ENCODE data around the gene SNAP29.
"Not testable (repeated sequence)": the region's sequence is repeated elsewhere in the genome, so short reads cannot be mapped to it uniquely, and the experiment has no call there.

Gene SNAP29

GRCh38 chr22:20866736-20867135 is 7.9 kb downstream of the SNAP29 start:
- DNase-seq (ENCODE audit: low read depth in 2 of 2): no peak

- DNase-seq (ENCODE audit: low read depth in 2 of 2): no peak
These were observed 8.6 kb downstream of the SNAP29 start for GRCh38 chr22:20867179-20868024.

- DNase-seq (ENCODE audit: low read depth in 2 of 2): no peak
These were observed 9.5 kb downstream of the SNAP29 start for GRCh38 chr22:20868025-20868962.

- no peak for DNase-seq (ENCODE audit: low read depth in 2 of 2)
These were observed 10.4 kb downstream of the SNAP29 start for GRCh38 chr22:20869234-20869633.

- no peak for DNase-seq (ENCODE audit: low read depth in 2 of 2)
These were observed 14.4 kb downstream of the SNAP29 start for GRCh38 chr22:20873214-20873613.

- DNase-seq (ENCODE audit: low read depth in 2 of 2): no peak
These were observed 16.5 kb downstream of the SNAP29 start for GRCh38 chr22:20875296-20875695.

- no peak for DNase-seq (ENCODE audit: low read depth in 2 of 2)
These were observed 18.9 kb downstream of the SNAP29 start for GRCh38 chr22:20877715-20878114.

- no peak for DNase-seq (ENCODE audit: low read depth in 2 of 2)
These were observed 22.4 kb downstream of the SNAP29 start for GRCh38 chr22:20881231-20881630.

- no peak for DNase-seq (ENCODE audit: low read depth in 2 of 2)
These were observed 23.3 kb downstream of the SNAP29 start for GRCh38 chr22:20881869-20882815.

- DNase-seq (ENCODE audit: low read depth in 2 of 2): no peak
These were observed 24.0 kb downstream of the SNAP29 start for GRCh38 chr22:20882855-20883254.

- DNase-seq (ENCODE audit: low read depth in 2 of 2): no peak
These were observed 25.6 kb downstream of the SNAP29 start for GRCh38 chr22:20884454-20884853.

- DNase-seq (ENCODE audit: low read depth in 2 of 2): no peak
These were observed 26.3 kb downstream of the SNAP29 start for GRCh38 chr22:20885017-20885556.

- peak; percentile 12 to 13 for DNase-seq (ENCODE audit: low read depth in 2 of 2)
These were observed 26.9 kb downstream of the SNAP29 start for GRCh38 chr22:20885557-20886323.

GRCh38 chr22:20887375-20887774 is 28.6 kb downstream of the SNAP29 start:
- DNase-seq (ENCODE audit: low read depth in 2 of 2): no peak

- no peak for DNase-seq (ENCODE audit: low read depth in 2 of 2)
These were observed 30.4 kb downstream of the SNAP29 start for GRCh38 chr22:20889025-20889704.

- DNase-seq (ENCODE audit: low read depth in 2 of 2): no peak
These were observed 31.2 kb downstream of the SNAP29 start for GRCh38 chr22:20889904-20890540.

- DNase-seq (ENCODE audit: low read depth in 2 of 2): no peak
These were observed 32.2 kb downstream of the SNAP29 start for GRCh38 chr22:20890975-20891374.

- DNase-seq (ENCODE audit: low read depth in 2 of 2): not testable (repeated sequence)
These were observed 38.9 kb downstream of the SNAP29 start for GRCh38 chr22:20897737-20898136.

GRCh38 chr22:20899827-20900423 is 41.1 kb downstream of the SNAP29 start:
- DNase-seq (ENCODE audit: low read depth in 2 of 2): no peak
